SK-N-SH treated with all-trans-retinoic acid at 6 μM for 48 hours (cell line): Measurements from ENCODE around the gene REPS1.

Source experiments
- ATAC-seq: fragments of 200-7000 bp; cut with Tn5 transposase; 3 replicates; pipeline ENCODE4 v1.9.1; 2020; ENCODE audit warnings: mild to moderate bottlenecking, moderate library complexity
- ARNTL ChIP-seq: fragments of 450-650 bp; formaldehyde crosslinking; IDR thresholded peaks from 2 replicates; pipeline ENCODE4 v1.5.0; 2020; ENCODE audit warnings: low read depth, mild to moderate bottlenecking, moderate library complexity, borderline replicate concordance
- BACH2 ChIP-seq: fragments of 250-450 bp; sonication (Bioruptor Pico); IDR thresholded peaks from 2 replicates; pipeline ENCODE4 v1.9.0; 2021; ENCODE audit warnings: mild to moderate bottlenecking, borderline replicate concordance
- CSDC2 ChIP-seq: fragments of 250-450 bp; sonication (Bioruptor Pico); IDR thresholded peaks from 2 replicates; pipeline ENCODE4 v1.5.0; 2020; ENCODE audit warnings: mild to moderate bottlenecking, moderate library complexity
- ESRRG ChIP-seq: fragments of 250-450 bp; sonication (Bioruptor Pico); IDR thresholded peaks from 2 replicates; pipeline ENCODE4 v1.6.1; 2021; ENCODE audit warnings: mild to moderate bottlenecking
- GLIS3 ChIP-seq: fragments of 250-450 bp; sonication (Bioruptor Pico); IDR thresholded peaks from 2 replicates; pipeline ENCODE4 v1.5.0; 2020; ENCODE audit warnings: mild to moderate bottlenecking, moderate library complexity
- ISL1 ChIP-seq: fragments of 250-450 bp; sonication (Bioruptor Pico); IDR thresholded peaks from 2 replicates; pipeline ENCODE4 v2.1.2; 2022; ENCODE audit warnings: mild to moderate bottlenecking, moderate library complexity
- OSR1 ChIP-seq: fragments of 250-450 bp; sonication (Bioruptor Pico); IDR thresholded peaks from 2 replicates; pipeline ENCODE4 v1.8.0; 2022; ENCODE audit warnings: moderate library complexity, mild to moderate bottlenecking, inconsistent platforms
- PPARA ChIP-seq: fragments of 250-450 bp; sonication (Bioruptor Pico); IDR thresholded peaks from 2 replicates; pipeline ENCODE4 v1.5.0; 2020; ENCODE audit warnings: mild to moderate bottlenecking, borderline replicate concordance
- RARB ChIP-seq: fragments of 250-450 bp; sonication (Bioruptor Pico); IDR thresholded peaks from 2 replicates; pipeline ENCODE4 v1.8.0; 2021; ENCODE audit warnings: mild to moderate bottlenecking, moderate library complexity
- SNAI2 ChIP-seq: fragments of 250-450 bp; sonication (Bioruptor Pico); IDR thresholded peaks from 2 replicates; pipeline ENCODE4 v1.5.0; 2020; ENCODE audit warnings: mild to moderate bottlenecking, moderate library complexity
- TCF4 ChIP-seq: fragments of 250-450 bp; sonication (Bioruptor Pico); IDR thresholded peaks from 2 replicates; pipeline ENCODE4 v1.8.0; 2021; ENCODE audit warnings: mild to moderate bottlenecking, moderate library complexity, borderline replicate concordance
- ZC3H10 ChIP-seq: fragments of 250-450 bp; sonication (Bioruptor Pico); IDR thresholded peaks from 2 replicates; pipeline ENCODE4 v1.5.1; 2021; ENCODE audit warnings: mild to moderate bottlenecking, moderate library complexity
- ZFP3 ChIP-seq: fragments of 250-450 bp; sonication (Bioruptor Pico); IDR thresholded peaks from 2 replicates; pipeline ENCODE4 v1.5.0; 2020; ENCODE audit warnings: mild to moderate bottlenecking, moderate library complexity
- ZFP30 ChIP-seq: fragments of 450-650 bp; formaldehyde crosslinking; IDR thresholded peaks from 2 replicates; pipeline ENCODE4 v1.5.0; 2022; ENCODE audit warnings: mild to moderate bottlenecking, moderate library complexity
- ZNF565 ChIP-seq: fragments of 450-650 bp; formaldehyde crosslinking; conservative IDR thresholded peaks from 2 replicates; pipeline ENCODE4 v1.5.0; 2020; ENCODE audit warnings: low read depth, mild to moderate bottlenecking, moderate library complexity
- ZNF70 ChIP-seq: fragments of 450-650 bp; formaldehyde crosslinking; IDR thresholded peaks from 2 replicates; pipeline ENCODE4 v1.5.0; 2020; ENCODE audit warnings: mild to moderate bottlenecking, moderate library complexity
- ZNF8 ChIP-seq: fragments of 450-650 bp; formaldehyde crosslinking; IDR thresholded peaks from 2 replicates; pipeline ENCODE4 v1.5.0; 2020; ENCODE audit warnings: mild to moderate bottlenecking, moderate library complexity
- TF ChIP-seq, protein P1 (sequence below): fragments of 250-450 bp; sonication (Bioruptor Pico); IDR thresholded peaks from 2 replicates; pipeline ENCODE4 v1.5.1; 2021; ENCODE audit warnings: mild to moderate bottlenecking, moderate library complexity
- TF ChIP-seq, protein P2 (sequence below): fragments of 250-450 bp; sonication (Bioruptor Pico); IDR thresholded peaks from 2 replicates; pipeline ENCODE4 v1.8.0; 2020; ENCODE audit warnings: mild to moderate bottlenecking, moderate library complexity, borderline replicate concordance
- TF ChIP-seq, protein P3 (sequence below): fragments of 250-450 bp; sonication (Bioruptor Pico); IDR thresholded peaks from 2 replicates; pipeline ENCODE4 v1.5.1; 2020; ENCODE audit warnings: low read depth, mild to moderate bottlenecking, moderate library complexity
- TF ChIP-seq, protein P4 (sequence below): fragments of 250-450 bp; sonication (Bioruptor Pico); IDR thresholded peaks from 2 replicates; pipeline ENCODE4 v1.5.0; 2020; ENCODE audit warnings: mild to moderate bottlenecking, moderate library complexity
- TF ChIP-seq, protein P5 (sequence below): fragments of 250-450 bp; sonication (Bioruptor Pico); IDR thresholded peaks from 2 replicates; pipeline ENCODE4 v1.8.0; 2021; ENCODE audit warnings: low read depth, mild to moderate bottlenecking, moderate library complexity, borderline replicate concordance

The REPS1 gene

DNA sequence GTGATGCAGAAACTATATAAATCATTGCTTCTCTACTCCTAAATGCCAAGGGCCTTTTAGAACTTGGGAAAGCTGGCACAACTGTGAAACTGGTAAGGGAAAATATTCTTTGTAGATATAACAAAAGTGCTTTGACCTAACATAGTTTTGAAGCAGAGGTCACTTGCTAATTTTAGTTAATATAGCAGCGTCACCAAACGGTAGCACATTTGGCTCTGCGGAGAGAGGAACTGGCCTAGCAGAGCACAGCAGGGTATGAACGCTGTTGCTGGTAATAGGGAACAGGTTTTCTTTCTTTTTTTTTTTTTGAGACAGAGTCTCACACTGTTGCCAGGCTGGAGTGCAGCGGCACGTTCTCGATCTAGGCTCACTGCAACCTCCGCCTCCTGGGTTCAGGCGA is 124.7 kb downstream of the REPS1 start:
- TF ChIP-seq ESRRG (CRISPR knock-in tag) (no peak), ZNF70 (no peak), RARB (CRISPR knock-in tag) (no peak)
- ATAC-seq = no peak

DNA sequence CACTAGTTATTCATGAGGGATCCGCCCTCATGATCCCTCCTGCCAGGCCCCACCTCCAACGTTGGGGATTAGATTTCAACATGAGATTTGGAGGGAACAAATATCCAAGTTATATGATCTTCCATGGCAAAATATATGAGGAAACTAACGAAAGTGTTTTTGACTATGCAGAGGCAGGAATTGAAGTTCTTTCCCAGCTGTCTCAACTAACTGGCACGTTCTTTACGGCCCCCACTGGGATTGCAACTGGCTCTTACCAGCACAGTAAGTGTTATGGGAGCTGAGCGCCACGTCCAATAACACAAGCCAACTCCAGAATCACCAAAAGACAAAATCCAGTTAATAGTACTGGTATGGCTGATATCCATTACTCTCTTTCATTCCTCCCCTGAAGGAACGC is 125.6 kb downstream of the REPS1 start:
- no peak for ATAC-seq
- no peak for TF ChIP-seq ZNF70

DNA sequence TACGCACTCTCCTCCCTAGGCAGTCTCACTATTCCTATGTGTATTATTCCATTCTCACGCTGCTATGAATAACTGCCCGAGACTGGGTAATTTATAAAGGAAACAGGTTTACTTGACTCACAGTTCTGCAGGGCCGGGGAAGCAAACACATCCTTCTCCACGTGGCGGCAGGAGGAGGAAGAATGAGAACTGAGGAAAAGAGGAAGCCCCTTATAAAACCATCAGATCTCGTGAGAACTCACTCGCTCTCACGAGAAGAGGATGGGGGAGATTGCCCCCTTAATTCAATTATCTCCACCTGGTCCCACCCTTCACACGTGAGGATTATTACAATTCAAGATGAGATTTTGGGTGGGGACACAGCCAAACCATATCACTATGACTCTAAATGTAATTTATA is 130.3 kb downstream of the REPS1 start:
- ATAC-seq = no peak
- TF ChIP-seq OSR1 (CRISPR knock-in tag) (no peak), TCF4 (CRISPR knock-in tag) (no peak), BACH2 (no peak), ESRRG (CRISPR knock-in tag) (no peak), ISL1 (CRISPR knock-in tag) (no peak), ZNF8 (CRISPR knock-in tag) (no peak), ZFP30 (CRISPR knock-in tag) (no peak), ZC3H10 (CRISPR knock-in tag) (no peak), GLIS3 (CRISPR knock-in tag) (no peak), PPARA (CRISPR knock-in tag) (no peak), ZFP3 (CRISPR knock-in tag) (no peak)
- TF ChIP-seq, protein P1, sequence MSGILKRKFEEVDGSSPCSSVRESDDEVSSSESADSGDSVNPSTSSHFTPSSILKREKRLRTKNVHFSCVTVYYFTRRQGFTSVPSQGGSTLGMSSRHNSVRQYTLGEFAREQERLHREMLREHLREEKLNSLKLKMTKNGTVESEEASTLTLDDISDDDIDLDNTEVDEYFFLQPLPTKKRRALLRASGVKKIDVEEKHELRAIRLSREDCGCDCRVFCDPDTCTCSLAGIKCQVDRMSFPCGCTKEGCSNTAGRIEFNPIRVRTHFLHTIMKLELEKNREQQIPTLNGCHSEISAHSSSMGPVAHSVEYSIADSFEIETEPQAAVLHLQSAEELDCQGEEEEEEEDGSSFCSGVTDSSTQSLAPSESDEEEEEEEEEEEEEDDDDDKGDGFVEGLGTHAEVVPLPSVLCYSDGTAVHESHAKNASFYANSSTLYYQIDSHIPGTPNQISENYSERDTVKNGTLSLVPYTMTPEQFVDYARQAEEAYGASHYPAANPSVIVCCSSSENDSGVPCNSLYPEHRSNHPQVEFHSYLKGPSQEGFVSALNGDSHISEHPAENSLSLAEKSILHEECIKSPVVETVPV (CRISPR knock-in tag) = no peak
- TF ChIP-seq, protein P2, sequence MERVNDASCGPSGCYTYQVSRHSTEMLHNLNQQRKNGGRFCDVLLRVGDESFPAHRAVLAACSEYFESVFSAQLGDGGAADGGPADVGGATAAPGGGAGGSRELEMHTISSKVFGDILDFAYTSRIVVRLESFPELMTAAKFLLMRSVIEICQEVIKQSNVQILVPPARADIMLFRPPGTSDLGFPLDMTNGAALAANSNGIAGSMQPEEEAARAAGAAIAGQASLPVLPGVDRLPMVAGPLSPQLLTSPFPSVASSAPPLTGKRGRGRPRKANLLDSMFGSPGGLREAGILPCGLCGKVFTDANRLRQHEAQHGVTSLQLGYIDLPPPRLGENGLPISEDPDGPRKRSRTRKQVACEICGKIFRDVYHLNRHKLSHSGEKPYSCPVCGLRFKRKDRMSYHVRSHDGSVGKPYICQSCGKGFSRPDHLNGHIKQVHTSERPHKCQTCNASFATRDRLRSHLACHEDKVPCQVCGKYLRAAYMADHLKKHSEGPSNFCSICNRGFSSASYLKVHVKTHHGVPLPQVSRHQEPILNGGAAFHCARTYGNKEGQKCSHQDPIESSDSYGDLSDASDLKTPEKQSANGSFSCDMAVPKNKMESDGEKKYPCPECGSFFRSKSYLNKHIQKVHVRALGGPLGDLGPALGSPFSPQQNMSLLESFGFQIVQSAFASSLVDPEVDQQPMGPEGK (CRISPR knock-in tag) = no peak
- TF ChIP-seq, protein P3, sequence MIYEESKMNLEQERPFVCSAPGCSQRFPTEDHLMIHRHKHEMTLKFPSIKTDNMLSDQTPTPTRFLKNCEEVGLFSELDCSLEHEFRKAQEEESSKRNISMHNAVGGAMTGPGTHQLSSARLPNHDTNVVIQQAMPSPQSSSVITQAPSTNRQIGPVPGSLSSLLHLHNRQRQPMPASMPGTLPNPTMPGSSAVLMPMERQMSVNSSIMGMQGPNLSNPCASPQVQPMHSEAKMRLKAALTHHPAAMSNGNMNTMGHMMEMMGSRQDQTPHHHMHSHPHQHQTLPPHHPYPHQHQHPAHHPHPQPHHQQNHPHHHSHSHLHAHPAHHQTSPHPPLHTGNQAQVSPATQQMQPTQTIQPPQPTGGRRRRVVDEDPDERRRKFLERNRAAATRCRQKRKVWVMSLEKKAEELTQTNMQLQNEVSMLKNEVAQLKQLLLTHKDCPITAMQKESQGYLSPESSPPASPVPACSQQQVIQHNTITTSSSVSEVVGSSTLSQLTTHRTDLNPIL (CRISPR knock-in tag) = no peak
- TF ChIP-seq, all 23 proteins: peak for 0

DNA sequence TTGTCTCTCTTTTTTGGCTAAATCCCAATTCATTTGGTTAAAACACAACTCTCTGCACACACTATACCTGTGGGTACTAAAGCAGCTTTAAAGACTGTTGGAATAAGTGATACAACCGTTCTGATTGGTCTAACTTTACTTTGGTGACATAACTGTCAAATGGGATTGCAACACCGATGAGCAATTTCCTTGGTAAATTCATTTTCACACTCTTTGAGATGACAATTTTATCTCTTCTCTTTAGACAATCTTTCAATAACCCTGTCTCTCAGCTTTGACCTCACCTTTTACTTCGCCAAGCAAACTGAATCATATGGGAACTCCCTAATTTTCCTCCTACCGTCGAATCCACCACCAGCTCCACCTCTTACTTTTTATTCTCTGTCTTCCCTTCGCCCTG is 131.4 kb downstream of the REPS1 start:
- TF ChIP-seq ZNF8 (CRISPR knock-in tag) = no peak
- TF ChIP-seq BACH2 = no peak
- TF ChIP-seq, protein P4, sequence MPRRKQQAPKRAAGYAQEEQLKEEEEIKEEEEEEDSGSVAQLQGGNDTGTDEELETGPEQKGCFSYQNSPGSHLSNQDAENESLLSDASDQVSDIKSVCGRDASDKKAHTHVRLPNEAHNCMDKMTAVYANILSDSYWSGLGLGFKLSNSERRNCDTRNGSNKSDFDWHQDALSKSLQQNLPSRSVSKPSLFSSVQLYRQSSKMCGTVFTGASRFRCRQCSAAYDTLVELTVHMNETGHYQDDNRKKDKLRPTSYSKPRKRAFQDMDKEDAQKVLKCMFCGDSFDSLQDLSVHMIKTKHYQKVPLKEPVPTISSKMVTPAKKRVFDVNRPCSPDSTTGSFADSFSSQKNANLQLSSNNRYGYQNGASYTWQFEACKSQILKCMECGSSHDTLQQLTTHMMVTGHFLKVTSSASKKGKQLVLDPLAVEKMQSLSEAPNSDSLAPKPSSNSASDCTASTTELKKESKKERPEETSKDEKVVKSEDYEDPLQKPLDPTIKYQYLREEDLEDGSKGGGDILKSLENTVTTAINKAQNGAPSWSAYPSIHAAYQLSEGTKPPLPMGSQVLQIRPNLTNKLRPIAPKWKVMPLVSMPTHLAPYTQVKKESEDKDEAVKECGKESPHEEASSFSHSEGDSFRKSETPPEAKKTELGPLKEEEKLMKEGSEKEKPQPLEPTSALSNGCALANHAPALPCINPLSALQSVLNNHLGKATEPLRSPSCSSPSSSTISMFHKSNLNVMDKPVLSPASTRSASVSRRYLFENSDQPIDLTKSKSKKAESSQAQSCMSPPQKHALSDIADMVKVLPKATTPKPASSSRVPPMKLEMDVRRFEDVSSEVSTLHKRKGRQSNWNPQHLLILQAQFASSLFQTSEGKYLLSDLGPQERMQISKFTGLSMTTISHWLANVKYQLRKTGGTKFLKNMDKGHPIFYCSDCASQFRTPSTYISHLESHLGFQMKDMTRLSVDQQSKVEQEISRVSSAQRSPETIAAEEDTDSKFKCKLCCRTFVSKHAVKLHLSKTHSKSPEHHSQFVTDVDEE (CRISPR knock-in tag) = no peak
- TF ChIP-seq, protein P1 (CRISPR knock-in tag) = no peak
- TF ChIP-seq ZNF565 = no peak
- TF ChIP-seq CSDC2 = no peak
- no peak for TF ChIP-seq GLIS3 (CRISPR knock-in tag)
- TF ChIP-seq ESRRG (CRISPR knock-in tag) = no peak
- TF ChIP-seq, protein P2 (CRISPR knock-in tag) = no peak
- TF ChIP-seq ARNTL (CRISPR knock-in tag) = no peak
- no peak for TF ChIP-seq RARB (CRISPR knock-in tag)
- TF ChIP-seq OSR1 (CRISPR knock-in tag) = no peak
- TF ChIP-seq, protein P5, sequence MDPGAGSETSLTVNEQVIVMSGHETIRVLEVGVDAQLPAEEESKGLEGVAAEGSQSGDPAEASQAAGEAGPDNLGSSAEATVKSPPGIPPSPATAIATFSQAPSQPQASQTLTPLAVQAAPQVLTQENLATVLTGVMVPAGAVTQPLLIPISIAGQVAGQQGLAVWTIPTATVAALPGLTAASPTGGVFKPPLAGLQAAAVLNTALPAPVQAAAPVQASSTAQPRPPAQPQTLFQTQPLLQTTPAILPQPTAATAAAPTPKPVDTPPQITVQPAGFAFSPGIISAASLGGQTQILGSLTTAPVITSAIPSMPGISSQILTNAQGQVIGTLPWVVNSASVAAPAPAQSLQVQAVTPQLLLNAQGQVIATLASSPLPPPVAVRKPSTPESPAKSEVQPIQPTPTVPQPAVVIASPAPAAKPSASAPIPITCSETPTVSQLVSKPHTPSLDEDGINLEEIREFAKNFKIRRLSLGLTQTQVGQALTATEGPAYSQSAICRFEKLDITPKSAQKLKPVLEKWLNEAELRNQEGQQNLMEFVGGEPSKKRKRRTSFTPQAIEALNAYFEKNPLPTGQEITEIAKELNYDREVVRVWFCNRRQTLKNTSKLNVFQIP (CRISPR knock-in tag) = no peak
- TF ChIP-seq PPARA (CRISPR knock-in tag) = no peak
- TF ChIP-seq TCF4 (CRISPR knock-in tag) = no peak
- no peak for TF ChIP-seq ZFP3 (CRISPR knock-in tag)
- no peak for TF ChIP-seq SNAI2
- TF ChIP-seq ZFP30 (CRISPR knock-in tag) = no peak
- TF ChIP-seq, all 23 proteins: peak for 0
- no peak for ATAC-seq
